ENCODE results near the gene DNMT3B.
"Not testable (repeated sequence)": the region's sequence is repeated elsewhere in the genome, so short reads cannot be mapped to it uniquely, and the experiment has no call there.

Gene DNMT3B

DNA sequence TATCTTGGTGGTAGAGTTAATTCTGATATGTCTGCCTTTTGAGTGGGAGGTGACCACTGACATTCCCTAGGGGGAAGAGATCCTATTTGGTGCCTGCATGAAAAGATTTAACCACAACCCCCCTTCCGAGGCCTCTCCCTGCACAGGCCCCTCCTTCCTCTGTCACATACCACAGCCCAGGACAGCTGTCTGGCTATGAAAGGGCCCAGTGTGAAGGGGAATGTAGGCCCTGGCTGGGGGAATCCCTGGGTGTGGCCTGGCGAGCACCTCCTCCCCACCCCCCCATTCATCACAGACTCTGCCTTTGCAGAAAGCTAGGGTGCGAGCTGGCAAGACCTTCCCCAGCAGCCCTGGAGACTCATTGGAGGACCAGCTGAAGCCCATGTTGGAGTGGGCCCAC, 30.1 kb downstream of the DNMT3B start:
- DNase-seq: no peak

DNA sequence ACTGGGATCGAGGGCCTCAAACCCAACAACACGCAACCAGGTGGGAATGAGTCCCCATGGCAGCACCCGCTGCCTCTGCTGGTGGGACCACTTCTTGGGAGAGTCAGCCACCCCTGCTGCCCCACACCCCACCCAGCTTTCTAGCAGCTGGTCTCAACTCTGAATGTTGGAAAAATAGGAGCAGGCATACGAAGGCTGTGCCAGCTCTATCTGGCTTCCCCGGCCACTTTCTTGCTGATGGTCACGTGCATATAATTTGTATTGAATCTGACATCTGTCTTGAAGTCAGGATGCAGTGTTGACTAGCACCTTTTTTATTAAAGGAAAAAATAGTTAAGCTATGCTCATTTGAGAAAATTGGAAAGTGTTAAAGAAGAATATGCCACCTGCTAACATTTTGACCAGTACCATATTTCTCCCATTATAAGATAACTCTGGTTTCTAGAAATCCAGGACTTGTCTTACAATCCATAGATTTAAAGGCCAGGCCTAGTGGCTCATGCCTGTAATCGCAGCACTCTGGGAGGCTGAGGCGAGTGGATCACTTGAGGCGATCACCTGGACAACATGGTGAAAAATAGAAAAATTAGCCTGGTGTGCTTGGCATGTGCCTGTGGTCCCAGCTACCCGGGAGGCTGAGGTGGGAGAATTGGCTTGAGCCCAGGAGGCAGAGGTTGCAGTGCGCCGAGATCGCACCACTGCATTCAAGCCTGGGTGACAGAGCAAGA, 30.7 kb downstream of the DNMT3B start:
- no peak for DNase-seq

DNA sequence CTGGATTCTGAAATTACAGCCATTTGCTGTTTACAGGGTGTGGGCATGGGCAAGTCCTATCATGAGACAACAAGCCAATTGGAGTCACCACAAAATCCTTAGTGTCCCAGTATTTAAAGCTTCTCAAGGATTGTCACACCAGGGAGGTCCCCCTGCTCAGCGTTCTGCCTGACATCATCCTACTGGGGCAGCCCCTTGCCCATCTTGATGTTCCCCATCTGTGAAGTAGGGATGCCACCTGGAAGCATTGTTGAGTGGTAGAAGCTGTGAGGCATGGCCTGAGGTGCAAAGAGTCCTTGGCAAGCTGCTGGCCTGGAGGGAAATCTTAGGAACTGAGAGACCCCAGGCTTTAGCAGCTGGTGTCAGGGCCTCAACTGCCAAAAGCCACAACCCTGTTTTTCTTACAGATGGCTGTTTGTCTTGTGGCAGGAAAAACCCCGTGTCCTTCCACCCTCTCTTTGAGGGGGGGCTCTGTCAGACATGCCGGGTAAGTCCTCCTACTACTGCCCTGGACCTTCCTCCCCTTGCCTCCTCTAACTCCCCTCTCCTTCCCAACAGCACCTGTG, 34.3 kb downstream of the DNMT3B start:
- DNase-seq: no peak

DNA sequence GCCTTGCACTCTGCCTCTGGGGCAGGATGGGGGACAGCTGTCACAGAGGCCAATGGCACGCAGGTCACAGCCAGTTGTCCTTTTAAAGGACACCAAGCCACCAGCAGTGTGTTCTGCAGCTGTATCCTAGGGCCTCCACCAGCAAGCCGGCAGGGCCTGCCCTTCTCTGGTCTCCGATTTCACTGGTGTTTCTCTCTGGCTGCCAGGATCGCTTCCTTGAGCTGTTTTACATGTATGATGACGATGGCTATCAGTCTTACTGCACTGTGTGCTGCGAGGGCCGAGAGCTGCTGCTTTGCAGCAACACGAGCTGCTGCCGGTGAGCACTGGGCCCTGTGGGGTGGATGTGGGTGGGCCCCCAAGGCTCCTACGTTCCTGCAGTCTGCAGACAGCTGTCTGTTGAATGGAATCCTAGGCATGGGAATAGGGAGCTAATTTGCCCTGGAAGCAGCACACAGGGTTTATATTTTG, 34.8 kb downstream of the DNMT3B start:
- no peak for DNase-seq

DNA sequence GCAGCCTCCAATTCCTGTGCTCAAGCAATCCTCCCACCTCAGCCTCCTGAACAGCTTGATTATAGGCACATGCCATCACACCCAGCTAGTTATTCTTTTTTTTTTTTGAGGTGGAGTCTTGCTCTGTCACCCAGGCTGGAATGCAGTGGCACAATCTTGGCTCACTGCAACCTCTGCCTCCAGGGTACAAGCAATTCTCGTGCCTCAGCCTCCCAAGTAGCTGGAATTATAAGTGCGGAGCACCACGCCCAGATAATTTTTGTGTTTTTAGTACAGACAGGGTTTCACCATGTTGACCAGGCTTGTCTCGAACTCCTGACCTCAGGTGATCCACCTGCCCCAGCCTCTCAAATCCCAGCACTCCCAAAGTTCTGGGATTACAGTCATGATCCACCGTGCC, 35.4 kb downstream of the DNMT3B start:
- DNase-seq: not testable (repeated sequence)

DNA sequence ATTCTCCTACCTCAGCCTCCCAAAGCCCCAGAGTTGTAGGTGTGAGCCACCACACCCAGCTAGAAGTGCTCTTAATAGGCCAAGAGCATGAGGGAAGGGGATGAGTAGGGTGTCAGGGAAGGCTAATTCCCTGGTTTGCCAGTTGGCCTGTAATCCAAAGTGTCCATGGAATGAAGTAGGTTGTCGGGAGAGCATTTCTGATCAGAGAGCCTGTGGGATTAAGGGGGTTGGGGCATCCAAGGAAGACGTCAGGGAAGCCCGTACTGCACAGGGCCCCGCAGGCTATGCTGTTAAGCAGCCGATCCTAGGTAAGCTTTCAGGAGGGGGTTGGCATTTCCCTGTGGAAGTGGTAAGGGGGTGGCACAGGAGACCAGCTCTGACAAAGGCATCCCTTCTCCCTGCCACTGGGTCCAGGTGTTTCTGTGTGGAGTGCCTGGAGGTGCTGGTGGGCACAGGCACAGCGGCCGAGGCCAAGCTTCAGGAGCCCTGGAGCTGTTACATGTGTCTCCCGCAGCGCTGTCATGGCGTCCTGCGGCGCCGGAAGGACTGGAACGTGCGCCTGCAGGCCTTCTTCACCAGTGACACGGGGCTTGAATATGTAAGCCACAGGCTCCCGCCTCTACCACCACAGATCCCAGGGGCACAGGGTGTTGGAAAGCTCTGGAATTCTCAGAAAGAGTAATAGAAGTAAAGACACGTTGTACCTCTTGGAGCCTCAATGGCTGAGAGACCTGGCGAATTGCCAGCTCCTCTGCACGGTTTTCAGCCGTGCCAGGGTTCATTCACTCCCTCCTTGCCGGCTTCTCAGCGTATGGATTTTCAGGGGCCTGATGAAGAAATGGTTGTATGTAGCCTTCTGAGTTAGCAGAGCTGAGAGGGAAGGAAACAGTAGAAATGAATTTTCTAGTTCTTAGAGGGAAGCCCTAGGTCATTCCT, 36.1 kb downstream of the DNMT3B start:
- no peak for DNase-seq

DNA sequence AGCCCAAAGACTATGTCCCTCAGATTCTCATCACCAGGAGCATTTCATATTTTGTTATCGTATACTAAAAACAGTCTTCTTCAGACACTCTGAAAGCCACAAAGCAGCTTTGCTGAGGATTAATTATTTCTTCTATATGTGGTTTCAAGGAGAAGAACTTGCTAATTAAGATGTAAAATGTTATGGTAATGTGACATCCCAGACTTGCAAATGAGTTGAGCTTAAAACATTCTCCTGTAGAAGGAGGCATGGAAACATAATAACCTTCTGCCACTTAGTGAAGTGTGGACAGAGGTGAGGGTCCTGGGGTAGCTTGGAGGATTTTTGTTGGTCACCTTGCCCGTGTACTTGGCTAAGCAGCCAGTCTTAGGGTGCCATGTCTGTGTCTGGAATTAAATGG, 40.9 kb downstream of the DNMT3B start:
- no peak for DNase-seq

DNA sequence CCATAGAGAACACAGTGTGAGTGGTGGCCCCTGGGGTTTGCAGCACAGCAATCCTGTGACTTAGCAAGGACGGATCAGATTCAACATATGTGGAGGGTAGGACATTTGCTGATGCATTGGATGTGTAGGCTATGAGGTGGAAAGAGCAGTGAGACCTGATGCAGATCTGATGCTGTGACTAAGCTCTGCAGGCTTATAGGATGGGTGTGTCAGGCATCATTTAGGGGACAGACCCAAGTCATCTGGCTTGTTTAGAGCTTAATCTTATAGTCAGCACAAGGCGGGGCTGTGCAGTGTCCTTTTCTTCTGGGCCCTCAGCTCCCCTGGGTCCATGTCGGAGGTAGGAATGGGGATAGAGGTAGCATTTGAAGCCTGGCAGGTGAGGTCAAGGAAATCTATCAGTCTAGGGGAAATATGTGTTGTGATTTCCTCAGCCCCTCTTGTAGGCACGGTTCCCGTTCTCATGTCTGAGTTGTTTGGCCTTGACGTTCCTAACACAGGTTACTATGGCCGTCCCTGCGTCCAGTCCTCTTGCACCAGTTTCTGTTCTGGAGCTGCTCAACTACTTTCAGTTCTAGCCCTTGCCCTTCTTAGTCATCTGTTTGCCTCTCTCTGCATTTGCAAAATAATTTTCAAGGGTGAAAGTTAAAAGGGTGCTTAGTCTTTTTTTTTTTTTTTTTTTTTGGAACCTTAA, 42.0 kb downstream of the DNMT3B start:
- no peak for DNase-seq

DNA sequence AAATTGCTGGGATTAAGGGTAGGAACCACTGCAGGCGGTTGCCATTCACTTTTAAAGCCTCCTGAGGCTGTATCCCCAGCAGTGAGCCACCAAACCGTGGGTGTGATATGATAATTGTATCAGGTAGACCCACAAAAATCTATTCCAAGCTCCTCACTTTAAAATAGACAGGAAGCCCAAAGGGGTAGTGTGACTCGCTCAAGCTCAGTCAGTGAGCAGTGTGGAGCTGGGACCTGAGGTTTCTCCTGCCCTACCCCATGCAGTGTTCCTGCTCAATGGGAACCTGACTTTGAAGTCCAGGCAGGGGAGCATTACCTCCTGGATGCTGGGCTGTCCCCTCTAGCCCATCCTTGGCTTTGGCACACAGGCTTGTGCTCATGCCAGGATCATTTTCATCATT, 42.6 kb downstream of the DNMT3B start:
- no peak for DNase-seq

DNA sequence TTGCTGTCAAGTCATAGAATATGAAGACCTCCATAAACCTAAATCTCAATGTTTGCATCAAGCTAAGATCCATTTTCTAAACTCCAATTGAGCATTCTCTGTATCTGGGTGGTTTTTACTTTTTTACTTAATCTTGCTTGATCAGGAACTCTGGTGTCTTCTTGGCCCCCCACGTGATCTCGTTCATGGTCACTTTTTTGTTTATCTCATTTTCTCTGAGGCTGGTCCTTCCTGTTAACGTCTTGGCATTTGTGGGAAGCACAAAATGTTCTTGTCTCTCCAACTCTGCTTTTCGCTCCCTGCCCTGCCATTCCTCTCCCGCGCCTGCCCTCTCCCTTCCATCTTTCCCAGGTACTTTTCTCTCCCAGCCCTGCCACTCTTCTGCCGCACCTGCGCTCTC, 43.5 kb downstream of the DNMT3B start:
- DNase-seq: no peak

DNA sequence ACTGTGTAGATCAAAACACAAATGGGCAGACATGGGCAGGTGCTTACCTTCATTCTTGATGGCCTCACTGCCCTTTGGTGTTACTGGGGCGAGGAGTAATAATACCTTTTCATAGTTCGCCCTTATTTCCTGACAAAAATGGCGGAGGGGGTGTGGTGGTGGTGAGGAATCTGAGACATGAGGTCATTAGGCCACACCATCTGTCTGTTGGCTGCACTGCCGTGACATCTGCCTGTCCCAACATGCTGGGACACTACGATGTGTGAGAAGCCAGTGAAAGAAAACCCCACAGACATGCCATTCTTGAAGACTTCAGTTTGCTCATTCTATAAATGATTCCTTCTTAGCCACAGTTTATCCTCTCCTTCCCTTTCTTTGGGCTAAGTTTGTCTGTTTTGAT, 44.2 kb downstream of the DNMT3B start:
- DNase-seq: no peak

DNA sequence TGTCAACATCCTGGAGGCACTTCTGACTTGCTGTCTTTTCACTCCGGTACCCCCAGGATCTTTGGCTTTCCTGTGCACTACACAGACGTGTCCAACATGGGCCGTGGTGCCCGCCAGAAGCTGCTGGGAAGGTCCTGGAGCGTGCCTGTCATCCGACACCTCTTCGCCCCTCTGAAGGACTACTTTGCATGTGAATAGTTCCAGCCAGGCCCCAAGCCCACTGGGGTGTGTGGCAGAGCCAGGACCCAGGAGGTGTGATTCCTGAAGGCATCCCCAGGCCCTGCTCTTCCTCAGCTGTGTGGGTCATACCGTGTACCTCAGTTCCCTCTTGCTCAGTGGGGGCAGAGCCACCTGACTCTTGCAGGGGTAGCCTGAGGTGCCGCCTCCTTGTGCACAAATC, 45.5 kb downstream of the DNMT3B start:
- DNase-seq: no peak

DNA sequence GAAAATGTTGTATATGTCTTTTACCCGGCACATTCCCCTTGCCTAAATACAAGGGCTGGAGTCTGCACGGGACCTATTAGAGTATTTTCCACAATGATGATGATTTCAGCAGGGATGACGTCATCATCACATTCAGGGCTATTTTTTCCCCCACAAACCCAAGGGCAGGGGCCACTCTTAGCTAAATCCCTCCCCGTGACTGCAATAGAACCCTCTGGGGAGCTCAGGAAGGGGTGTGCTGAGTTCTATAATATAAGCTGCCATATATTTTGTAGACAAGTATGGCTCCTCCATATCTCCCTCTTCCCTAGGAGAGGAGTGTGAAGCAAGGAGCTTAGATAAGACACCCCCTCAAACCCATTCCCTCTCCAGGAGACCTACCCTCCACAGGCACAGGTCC, 46.3 kb downstream of the DNMT3B start:
- DNase-seq: no peak

DNA sequence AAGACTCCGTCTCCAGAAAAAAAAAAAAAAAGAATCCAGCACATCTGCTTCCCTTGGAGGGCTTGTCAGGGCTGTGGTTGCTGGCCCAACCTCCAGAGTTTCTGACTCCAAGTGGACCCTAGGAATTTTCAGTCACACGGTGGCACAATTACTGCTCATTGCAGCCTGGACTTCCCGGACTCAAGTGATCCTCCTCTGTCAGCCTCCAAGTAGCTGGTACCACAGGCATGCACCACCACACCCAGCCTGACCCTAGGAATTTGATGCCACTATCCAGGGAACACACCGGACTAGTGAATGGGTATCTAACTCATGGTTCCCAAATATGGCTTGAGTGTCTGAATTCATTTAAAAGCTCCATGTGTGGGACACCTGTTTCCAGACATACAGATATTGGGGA, 47.7 kb downstream of the DNMT3B start:
- DNase-seq: no peak

DNA sequence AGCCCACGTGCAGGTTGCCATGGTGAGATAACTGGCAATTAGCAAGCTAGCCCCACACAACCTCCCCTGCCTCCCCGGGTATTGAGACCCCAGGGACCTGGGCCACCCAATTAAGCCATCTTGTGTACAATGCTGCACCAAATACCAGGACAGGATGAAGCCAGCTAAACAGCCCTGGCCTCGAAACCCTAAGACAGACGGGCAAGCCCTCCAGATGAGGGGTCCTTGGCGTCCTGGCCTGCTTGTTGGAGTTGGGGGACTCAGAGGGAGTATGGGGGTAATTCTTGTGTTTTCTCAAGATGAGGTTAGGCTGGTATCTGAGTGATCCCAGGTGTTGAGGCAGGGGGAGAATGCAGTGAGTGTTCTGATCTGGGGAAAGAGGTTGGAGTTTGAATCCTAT, 48.8 kb downstream of the DNMT3B start:
- DNase-seq: no peak

DNA sequence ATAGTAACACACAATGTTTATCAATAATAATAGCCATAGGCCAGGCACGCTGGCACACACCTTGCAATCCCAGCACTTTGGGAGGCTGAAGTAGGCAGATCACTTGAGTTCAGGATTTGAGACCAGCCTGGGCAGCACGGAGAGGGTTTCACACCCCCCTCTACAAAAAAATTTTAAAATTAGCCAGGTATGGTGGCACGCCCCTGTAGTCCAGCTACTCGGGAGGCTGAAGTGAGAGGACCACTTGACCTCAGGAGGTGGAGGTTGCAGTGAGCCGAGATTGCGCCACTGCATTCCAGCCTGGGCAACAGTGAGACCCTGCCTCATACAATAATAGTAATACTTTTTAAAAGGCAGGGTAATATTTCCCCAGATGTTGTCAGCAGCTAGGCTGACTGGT, 49.7 kb downstream of the DNMT3B start:
- DNase-seq: no peak

DNA sequence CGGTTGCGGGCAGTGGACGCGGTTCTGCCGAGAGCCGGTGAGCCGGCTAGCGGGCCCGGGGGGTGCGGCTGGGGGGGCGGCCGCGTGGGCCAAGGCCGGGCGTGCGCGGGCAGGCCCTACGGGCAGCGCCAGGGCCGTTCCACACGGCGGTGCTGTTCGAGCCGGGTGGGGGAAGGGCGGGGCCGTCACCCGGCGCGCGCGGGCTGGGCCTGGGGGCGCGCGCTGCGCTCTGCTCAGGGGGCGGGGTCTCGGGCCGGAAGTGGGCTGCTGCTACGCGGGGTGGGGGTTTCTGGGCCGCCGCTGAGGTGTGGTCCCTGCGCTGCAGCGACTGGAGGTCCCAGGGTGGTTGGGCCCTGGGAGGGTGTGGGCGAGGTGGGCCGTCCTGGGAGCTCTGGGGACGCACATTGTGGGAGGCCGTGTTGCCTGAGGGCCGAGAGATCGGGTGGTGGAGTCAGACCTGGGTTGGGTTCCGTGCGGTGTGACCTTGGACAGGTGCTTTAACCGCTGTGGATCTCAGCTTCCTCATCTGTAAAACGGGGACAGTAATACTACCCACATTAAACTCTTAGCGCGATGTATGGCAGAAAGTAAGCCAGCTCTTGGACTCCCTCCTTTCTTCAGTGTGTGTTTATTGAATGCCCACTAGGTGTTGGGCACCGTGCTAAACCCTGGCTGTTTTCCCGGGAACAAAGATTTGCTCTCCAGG, 58.0 kb downstream of the DNMT3B start:
- peak; percentile 82 for DNase-seq

DNA sequence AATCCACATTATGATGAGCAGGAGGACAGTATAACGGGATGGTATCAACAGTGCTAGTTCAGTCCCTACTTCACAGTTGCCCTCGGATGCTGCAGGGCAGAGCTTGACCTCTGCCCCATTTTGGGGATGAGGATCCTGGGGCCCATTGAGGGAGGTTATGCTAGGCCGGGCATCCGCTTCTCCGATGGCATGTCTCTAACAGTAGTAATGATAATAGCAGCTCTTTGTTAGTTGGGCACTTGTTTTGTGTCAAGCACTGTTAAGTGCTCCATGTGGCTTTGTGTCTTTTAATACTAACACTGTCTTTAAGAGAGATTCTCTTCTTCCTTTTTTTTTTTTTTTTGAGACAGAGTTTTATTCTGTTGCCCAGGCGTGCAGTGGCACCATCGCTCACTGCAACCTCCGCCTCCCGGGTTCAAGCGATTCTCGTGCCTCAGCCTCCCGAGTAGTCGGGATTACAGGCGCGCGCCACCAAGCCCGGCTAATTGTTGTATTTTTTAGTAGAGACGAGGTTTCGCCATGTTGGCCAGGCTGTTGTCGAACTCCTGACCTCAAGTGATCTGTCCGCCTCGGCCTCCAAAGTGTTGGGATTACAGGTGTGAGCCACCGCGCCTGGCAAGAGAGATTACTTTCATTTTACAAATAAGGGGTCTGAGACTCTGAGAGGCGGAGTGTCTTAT, 58.7 kb downstream of the DNMT3B start:
- DNase-seq: no peak

DNA sequence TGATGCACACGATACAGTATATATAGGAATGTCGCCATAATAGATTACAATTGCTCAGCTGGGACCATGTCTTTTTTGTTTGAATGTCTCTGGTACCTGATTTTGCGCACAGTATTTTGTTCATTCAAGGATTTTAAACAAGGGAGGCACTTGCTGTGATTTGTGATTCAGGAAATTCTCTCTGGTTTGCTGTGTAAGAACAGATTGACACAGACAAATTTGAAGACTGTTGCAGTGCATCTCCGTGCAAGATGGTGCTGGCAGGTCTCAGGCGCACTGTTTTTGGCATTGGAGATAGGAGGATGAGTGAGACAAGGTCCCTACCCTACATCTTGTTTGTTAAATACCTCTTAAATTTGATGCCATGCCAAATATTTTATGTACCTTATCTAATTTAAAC, 60.0 kb downstream of the DNMT3B start:
- no peak for DNase-seq

DNA sequence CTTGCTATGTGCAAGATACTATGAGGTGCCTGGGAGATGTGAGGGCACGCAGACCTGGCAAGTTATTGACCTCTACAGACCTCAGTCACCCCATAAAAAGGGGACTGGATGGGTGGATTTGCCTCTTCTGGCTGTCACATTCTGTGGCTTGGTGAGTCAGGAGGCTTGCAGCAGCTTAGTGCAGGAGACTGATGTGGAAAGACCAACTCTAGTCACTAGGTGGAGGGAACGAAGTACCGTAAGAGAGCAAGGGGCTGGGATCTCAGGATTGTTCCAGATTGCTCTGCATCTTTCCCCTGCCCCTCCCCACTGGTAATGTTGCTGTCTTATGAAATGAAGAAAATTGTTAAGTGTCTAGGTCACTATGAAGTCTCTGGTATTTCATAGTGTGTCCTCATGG, 60.9 kb downstream of the DNMT3B start:
- no peak for DNase-seq

DNA sequence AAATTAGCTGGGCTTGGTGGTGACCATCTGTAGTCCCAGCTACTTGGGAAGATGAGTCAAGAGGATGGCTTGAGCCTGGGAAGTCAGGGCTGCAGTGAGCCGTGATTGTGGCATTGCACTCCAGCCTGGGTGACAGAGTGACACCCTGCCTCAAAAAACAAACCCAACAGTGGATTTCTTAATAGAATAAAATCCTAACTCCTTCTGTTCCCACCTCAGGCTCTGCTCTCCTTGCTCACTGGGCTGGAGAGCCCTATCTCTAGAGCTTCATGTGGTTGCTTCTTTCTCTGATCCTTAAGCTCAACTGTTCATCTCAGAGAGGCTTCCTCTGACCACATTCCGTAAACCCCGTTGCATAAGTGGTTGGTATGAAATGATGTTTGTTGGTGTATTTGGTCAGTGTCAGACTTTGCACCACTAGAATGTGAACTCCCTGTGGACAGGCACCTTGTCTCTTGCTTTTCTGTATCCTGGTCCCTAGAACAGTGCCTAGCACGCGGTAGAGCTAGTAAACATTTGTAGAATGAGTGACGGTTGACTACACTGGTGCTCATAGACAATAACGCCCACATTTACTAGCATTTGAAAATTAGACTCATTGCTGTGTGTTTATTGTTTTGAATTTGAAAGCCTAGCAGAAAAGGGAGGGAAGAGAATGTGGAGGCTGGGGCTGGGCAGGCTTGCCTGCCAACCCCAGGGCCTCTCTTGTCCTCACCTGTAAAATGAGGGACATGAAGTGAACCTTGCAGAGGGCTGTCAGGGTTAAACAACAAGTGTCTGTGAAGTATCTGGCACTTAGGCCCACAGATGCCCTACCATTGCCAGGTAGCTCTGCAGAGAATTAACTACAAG, 61.8 kb downstream of the DNMT3B start:
- DNase-seq: no peak

All from activated gamma-delta T cell (primary cell).